ENCODE measurements around the gene RPN2. TPM values are rescaled to one million over a fixed set of nuclear protein-coding genes. Genes with fewer than 3 reads are reported as not detected.

Gene RPN2
- total and polyA plus RNA-seq, 2 donors (not counting 3 experiments of a cell fraction or from before 2014, with no cell fraction given): 283 to 530 TPM

- no peaks in the 10 kb centered on the region for H3K9me1 ChIP-seq (replicated peaks; ENCODE audit: control insufficient read depth, extremely low read depth, insufficient read depth, low read length)
- no TSS peak for BruUV-seq (replicated peaks)
- H3K36me3 ChIP-seq (ENCODE audit: control insufficient read depth in 2 of 2, extremely low read depth in 1 of 2, insufficient read depth in 2 of 2, low read length in 2 of 2): peaks cover 2 to 6% of the 10 kb centered on the region in 2 experiments
- no peaks in the 10 kb centered on the region for H3K27me3 ChIP-seq (ENCODE audit: control insufficient read depth in 2 of 2, insufficient read depth in 2 of 2, low read length in 2 of 2)
- FAIRE-seq (no peak), DNase-seq (ENCODE audit: low read depth, low spot score) (no peak)
- no peak for TF ChIP-seq POLR2A (IDR thresholded peaks at IDR 0.05; ENCODE audit: low read depth, low read length)
- TF ChIP-seq MYC (IDR thresholded peaks at IDR 0.05; ENCODE audit: low read depth, low read length): no peak
- TF ChIP-seq POLR2AphosphoS5 (IDR thresholded peaks at IDR 0.05; ENCODE audit: insufficient read depth, low read depth, low read length): no peak
- TF ChIP-seq FOS (IDR thresholded peaks at IDR 0.05; ENCODE audit: borderline replicate concordance, insufficient read depth, low read length): no peak
- TF ChIP-seq CTCF (IDR thresholded peaks at IDR 0.05; ENCODE audit: extremely low read depth in 1 of 2, insufficient read depth in 1 of 2, low read depth in 1 of 2, low read length in 2 of 2): no peak
- TF ChIP-seq JUN (IDR thresholded peaks at IDR 0.05; ENCODE audit: borderline replicate concordance, insufficient read depth, insufficient read length, low read depth): no peak
- no peak for TF ChIP-seq GATA2 (IDR thresholded peaks at IDR 0.05; ENCODE audit: insufficient read depth, insufficient read length, low read depth, low read length)
- TF ChIP-seq EZH2 (IDR thresholded peaks at IDR 0.05; ENCODE audit: borderline replicate concordance, low read depth, low read length, severe bottlenecking): no peak
- TF ChIP-seq MAX (IDR thresholded peaks at IDR 0.05; ENCODE audit: insufficient read depth, insufficient read length): no peak
- H3K9ac ChIP-seq (replicated peaks; ENCODE audit: extremely low read depth, insufficient read depth, low read length): no peak overlapping the region
- dilution Hi-C loops (cut with MboI; ENCODE audit: extremely low pct_ligation_motif_present, low sequenced_read_pairs): no loop called here
- no peak overlapping the region for H2AFZ ChIP-seq (ENCODE audit: low read depth, low read length)
- H3K79me2 ChIP-seq (ENCODE audit: control insufficient read depth, insufficient read depth, low read length): no peaks in the 10 kb centered on the region
- H3K9me3 ChIP-seq (replicated peaks; ENCODE audit: control insufficient read depth, insufficient read depth, low read length): no peaks in the 10 kb centered on the region
- no peak overlapping the region for H3K27ac ChIP-seq (ENCODE audit: insufficient read depth, low read depth, low read length)
- CTCF ChIA-PET: interaction anchor here (1.2 kb wide), 1 partner anchor 51 kb away, joined by 3 read pairs; no protein-coding TSS in a partner anchor
- H3K4me2 ChIP-seq (ENCODE audit: insufficient read depth, low read length): no peak overlapping the region
- H3K4me3 ChIP-seq (replicated peaks in 1 of 3; ENCODE audit: insufficient read depth in 1 of 3, low read depth in 1 of 3, low read length in 3 of 3): no peak overlapping the region
- POLR2A ChIA-PET: no interaction called here
- no peaks in the 10 kb centered on the region for H4K20me1 ChIP-seq (replicated peaks; ENCODE audit: control insufficient read depth, extremely low read depth, insufficient read depth, low read length)
- intact Hi-C loops (cut with micrococcal nuclease): no loop called here
- H3K4me1 ChIP-seq (ENCODE audit: control insufficient read depth, extremely low read depth, insufficient read depth, low read length): no peaks in the 10 kb centered on the region
Observed at GRCh38 chr20:37246736-37247135, 67.6 kb downstream of the RPN2 start.
